Urinary bladder (tissue), 4 donors: Measurements from ENCODE around the gene TRMT2A. TPM values are rescaled to one million over a fixed set of nuclear protein-coding genes. Genes with fewer than 3 reads are reported as not detected.

ENCODE experiments used
- DNase-seq: peaks from one replicate; pipeline ENCODE4 v3.0.0-alpha.2; 2015; ENCODE audit errors: extremely low spot score
- H3K27ac ChIP-seq: one replicate; pipeline ENCODE4 v1.5.1; 2013; ENCODE audit warnings: low read depth, mild to moderate bottlenecking, moderate library complexity
- H3K36me3 ChIP-seq: one replicate; pipeline ENCODE4 v1.6.1; 2013; ENCODE audit warnings: mild to moderate bottlenecking, moderate library complexity; ENCODE audit not compliant: insufficient read depth
- H3K4me1 ChIP-seq: one replicate; pipeline ENCODE4 v1.6.1; 2013; ENCODE audit warnings: mild to moderate bottlenecking, moderate library complexity; ENCODE audit not compliant: insufficient read depth
- H3K4me3 ChIP-seq: one replicate; pipeline ENCODE4 v1.5.1; 2013; ENCODE audit warnings: low read depth, low read length
- WGBS: extraction: QIAGEN DNeasy Blood & Tissue Kit; methylation state at CpG from one replicate; pipeline ENCODE4 v1.1.7; 2013; 5-methylcytosine and 5-hydroxymethylcytosine counted together
- polyA plus RNA-seq: library from polyadenylated mRNA; stranded (reverse); fragments of 200-250 nt; gene quantifications from one replicate; pipeline ENCODE4 v1.2.3, GENCODE V29; 2013
- total RNA-seq: library from RNA; depleted of rRNA; stranded (reverse); fragments of >200 nt; gene quantifications from one replicate; pipeline ENCODE4 v1.2.3, GENCODE V29; 2014
- donor health status: healthy with polysubstance abuse.
- donor health status: healthy.

TRMT2A gene
- total and polyA plus RNA-seq, 2 donors, result 23.3 to 37.9 TPM

GRCh38 chr22:20154602-20155187, 37.7 kb upstream of the TRMT2A start:
- no peak overlapping the region for H3K27ac ChIP-seq
- no peak for DNase-seq
- no peaks in the 10 kb centered on the region for H3K36me3 ChIP-seq
- no peak overlapping the region for H3K4me3 ChIP-seq
- WGBS, result 54% methylated on average over 14 of the region's 14 CpGs
- H3K4me1 ChIP-seq, result no peaks in the 10 kb centered on the region

- no peak overlapping the region for H3K27ac ChIP-seq
- no peak overlapping the region for H3K4me3 ChIP-seq
- no peak for DNase-seq
- H3K4me1 ChIP-seq, result no peaks in the 10 kb centered on the region
- no peaks in the 10 kb centered on the region for H3K36me3 ChIP-seq
- WGBS, result 44% methylated on average over 16 of the region's 16 CpGs
These were observed 36.9 kb upstream of the TRMT2A start for GRCh38 chr22:20153945-20154344.

- H3K4me1 ChIP-seq, result no peaks in the 10 kb centered on the region
- H3K36me3 ChIP-seq, result no peaks in the 10 kb centered on the region
- H3K27ac ChIP-seq, result no peak overlapping the region
- 88% methylated on average over 14 of the region's 14 CpGs for WGBS
- H3K4me3 ChIP-seq, result no peak overlapping the region
- DNase-seq, result no peak
These were observed 35.5 kb upstream of the TRMT2A start for GRCh38 chr22:20152464-20152890.

GRCh38 chr22:20151276-20151588, 34.2 kb upstream of the TRMT2A start:
- Histone ChIP-seq H3K4me1 (no peaks in the 10 kb centered on the region), H3K36me3 (no peaks in the 10 kb centered on the region), H3K4me3 (no peak overlapping the region), H3K27ac (no peak overlapping the region)
- no peak for DNase-seq
- 87% methylated on average over 4 of the region's 4 CpGs for WGBS

- Histone ChIP-seq H3K4me1 (no peaks in the 10 kb centered on the region), H3K36me3 (no peaks in the 10 kb centered on the region), H3K27ac (no peak within 1 kb of the TSS), H3K4me3 (no peak within 1 kb of the TSS)
- 73% methylated on average over 14 of the region's 14 CpGs for WGBS
- no peak for DNase-seq
These were observed 33.6 kb upstream of the TRMT2A start, which contains the start of gene CCDC188 for GRCh38 chr22:20150381-20151275. CCDC188 (minus strand) TSS chr22:20151055; CDS start chr22:20150986, 69 bp downstream.

GRCh38 chr22:20149257-20150250, 32.5 kb upstream of the TRMT2A start:
- Histone ChIP-seq H3K36me3 (no peaks in the 10 kb centered on the region), H3K4me1 (no peaks in the 10 kb centered on the region), H3K4me3 (no peak overlapping the region), H3K27ac (no peak overlapping the region)
- WGBS, result 65% methylated on average over 32 of the region's 32 CpGs
- no peak for DNase-seq

- Histone ChIP-seq H3K4me3 (no peak overlapping the region), H3K27ac (no peak overlapping the region), H3K4me1 (no peaks in the 10 kb centered on the region), H3K36me3 (no peaks in the 10 kb centered on the region)
- no peak for DNase-seq
- WGBS, result 85% methylated on average over 18 of the region's 18 CpGs
These were observed 31.4 kb upstream of the TRMT2A start for GRCh38 chr22:20148414-20148813.

GRCh38 chr22:20147237-20147988, 30.4 kb upstream of the TRMT2A start:
- no peaks in the 10 kb centered on the region for H3K4me1 ChIP-seq
- H3K4me3 ChIP-seq, result no peak overlapping the region
- no peak for DNase-seq
- H3K36me3 ChIP-seq, result no peaks in the 10 kb centered on the region
- no peak overlapping the region for H3K27ac ChIP-seq
- 76% methylated on average over 14 of the region's 14 CpGs for WGBS

GRCh38 chr22:20146777-20147176, 29.8 kb upstream of the TRMT2A start:
- no peak for DNase-seq
- H3K4me1 ChIP-seq, result no peaks in the 10 kb centered on the region
- 87% methylated on average over 22 of the region's 22 CpGs for WGBS

GRCh38 chr22:20145832-20146223, 28.8 kb upstream of the TRMT2A start:
- no peak overlapping the region for H3K27ac ChIP-seq
- no peaks in the 10 kb centered on the region for H3K36me3 ChIP-seq
- H3K4me3 ChIP-seq, result no peak overlapping the region
- WGBS, result 88% methylated on average over 21 of the region's 21 CpGs
- H3K4me1 ChIP-seq, result no peaks in the 10 kb centered on the region
- no peak for DNase-seq

More at GRCh38 chr22:20146777-20147176, 29.8 kb upstream of the TRMT2A start:
- Histone ChIP-seq H3K4me3 (no peak overlapping the region), H3K27ac (no peak overlapping the region), H3K36me3 (no peaks in the 10 kb centered on the region)

GRCh38 chr22:20145206-20145831, 28.3 kb upstream of the TRMT2A start:
- no peak overlapping the region for H3K27ac ChIP-seq
- no peaks in the 10 kb centered on the region for H3K4me1 ChIP-seq
- WGBS, result 89% methylated on average over 22 of the region's 22 CpGs
- H3K36me3 ChIP-seq, result no peaks in the 10 kb centered on the region
- DNase-seq, result no peak
- H3K4me3 ChIP-seq, result no peak overlapping the region

- Histone ChIP-seq H3K36me3 (no peaks in the 10 kb centered on the region), H3K27ac (no peak overlapping the region), H3K4me1 (no peaks in the 10 kb centered on the region), H3K4me3 (no peak overlapping the region)
- 87% methylated on average over 19 of the region's 19 CpGs for WGBS
- no peak for DNase-seq
These were observed 27.0 kb upstream of the TRMT2A start for GRCh38 chr22:20143883-20144665.
